H1 (cell line): ENCODE data around the gene TCF7L2. TPM values are rescaled to one million over a fixed set of nuclear protein-coding genes. Genes with fewer than 3 reads are reported as not detected.

Experiments
- CTCF ChIA-PET: fragments of 300-600 bp; sonication (Branson Sonifier 250); formaldehyde crosslinking; loops from one replicate; lab custom pipeline; 2021; ENCODE audit not compliant: partially characterized antibody; lab: Charles Lee
- POLR2A ChIA-PET: fragments of 300-600 bp; sonication (Branson Sonifier 250); formaldehyde crosslinking; loops from one replicate; lab custom pipeline; 2021; ENCODE audit warnings: inconsistent platforms; ENCODE audit not compliant: partially characterized antibody; lab: Charles Lee
- DNase-seq, 2 experiments: peaks; one replicate each; pipeline versions ENCODE4 v3.0.0 to v3.0.0-alpha.2; 2010 to 2022; ENCODE audit warnings: low spot score in 2 of 2, low read depth in 1 of 2, mixed read lengths in 1 of 2
- FAIRE-seq: peaks from 2 replicates; lab custom pipeline; 2011; peaks lifted over from hg19 to GRCh38; lab: Jason Lieb, UNC
- H2AFZ ChIP-seq: 2 replicates; pipeline ENCODE4 v1.8.1; 2012; ENCODE audit warnings: low read length, inconsistent platforms
- H2AK5ac ChIP-seq: 2 replicates; pipeline ENCODE4 v1.6.1; 2013; ENCODE audit warnings: low read depth, low read length
- H2BK120ac ChIP-seq: replicated peaks from 2 replicates; pipeline ENCODE3; 2013; ENCODE audit warnings: low read depth, low read length, inconsistent platforms
- H2BK12ac ChIP-seq: 2 replicates; pipeline ENCODE4 v1.6.1; 2013; ENCODE audit warnings: low read depth, low read length
- H2BK15ac ChIP-seq: 2 replicates; pipeline ENCODE4 v1.6.1; 2013; ENCODE audit warnings: low read length
- H2BK20ac ChIP-seq: 2 replicates; pipeline ENCODE4 v1.6.1; 2013; ENCODE audit warnings: low read length
- H2BK5ac ChIP-seq: 2 replicates; pipeline ENCODE4 v1.6.1; 2013; ENCODE audit warnings: low read depth, low read length
- H3K14ac ChIP-seq: 2 replicates; pipeline ENCODE4 v1.6.1; 2013; ENCODE audit warnings: inconsistent platforms; ENCODE audit not compliant: insufficient read length
- H3K18ac ChIP-seq: 2 replicates; pipeline ENCODE4 v1.6.1; 2013; ENCODE audit warnings: low read length; ENCODE audit errors: extremely low read depth
- H3K23ac ChIP-seq: 2 replicates; pipeline ENCODE4 v1.6.1; 2013; ENCODE audit warnings: inconsistent platforms; ENCODE audit not compliant: insufficient read length
- H3K23me2 ChIP-seq: 2 replicates; pipeline ENCODE4 v1.6.1; 2013; ENCODE audit warnings: low read depth, low read length
- H3K27ac ChIP-seq: 2 replicates; pipeline ENCODE4 v1.6.1; 2011; ENCODE audit warnings: low read depth, low read length, inconsistent platforms
- H3K27me3 ChIP-seq, 4 experiments: replicated peaks in 1 of 4; 1 replicate in 1 of 4; 2 replicates in 3 of 4; pipeline versions ENCODE4 v1.6.1 to v1.8.1; 2011 to 2013; ENCODE audit warnings: low read length in 3 of 4, mild to moderate bottlenecking in 3 of 4, inconsistent platforms in 2 of 4, mixed read lengths in 2 of 4, moderate library complexity in 1 of 4; ENCODE audit not compliant: control insufficient read depth in 3 of 4, insufficient read depth in 3 of 4; ENCODE audit errors: extremely low read depth in 1 of 4
- H3K36me3 ChIP-seq, 4 experiments: 2 replicates each; pipeline versions ENCODE4 v1.6.1 to v1.8.1; 2011 to 2013; ENCODE audit warnings: mild to moderate bottlenecking in 4 of 4, low read length in 3 of 4, moderate library complexity in 2 of 4, control low read depth in 1 of 4, inconsistent platforms in 1 of 4; ENCODE audit not compliant: insufficient read depth in 4 of 4, control insufficient read depth in 2 of 4
- H3K4ac ChIP-seq: replicated peaks from 2 replicates; pipeline ENCODE3; 2013; ENCODE audit warnings: low read length, low read depth, mixed read lengths, inconsistent platforms; ENCODE audit not compliant: insufficient read length
- H3K4me1 ChIP-seq, 4 experiments: replicated peaks in 1 of 4; 1 replicate in 1 of 4; 2 replicates in 3 of 4; pipeline versions ENCODE4 v1.6.1 to v1.8.1; 2011 to 2013; ENCODE audit warnings: low read length in 3 of 4, inconsistent platforms in 2 of 4, mixed read lengths in 1 of 4; ENCODE audit not compliant: insufficient read depth in 4 of 4, control insufficient read depth in 3 of 4
- H3K4me2 ChIP-seq, 2 experiments: 2 replicates each; pipeline versions ENCODE4 v1.6.1 to v1.8.1; 2011 to 2013; ENCODE audit warnings: low read depth in 2 of 2, low read length in 2 of 2, control low read depth in 1 of 2, inconsistent platforms in 1 of 2, mild to moderate bottlenecking in 1 of 2; ENCODE audit not compliant: insufficient read depth in 1 of 2
- H3K4me3 ChIP-seq, 4 experiments: fragments of 200-600, 300-600 bp in 1 of 4; sonication (generic), shearing (Covaris generic), sonication (Bioruptor Twin) in 1 of 4; 2 replicates each; pipeline versions ENCODE4 v1.5.1 to v1.8.1; 2011 to 2016; ENCODE audit warnings: low read length in 4 of 4, low read depth in 3 of 4, control low read depth in 2 of 4, inconsistent platforms in 2 of 4, mild to moderate bottlenecking in 2 of 4, mixed read lengths in 1 of 4, moderate library complexity in 1 of 4; ENCODE audit not compliant: insufficient read depth in 2 of 4; ENCODE audit errors: extremely low read depth in 1 of 4
- H3K56ac ChIP-seq: replicated peaks from 2 replicates; pipeline ENCODE3; 2013; ENCODE audit warnings: low read depth, mild to moderate bottlenecking, mixed read lengths, low read length, inconsistent platforms; ENCODE audit not compliant: insufficient read length
- H3K79me1 ChIP-seq: 2 replicates; pipeline ENCODE4 v1.6.1; 2013; ENCODE audit warnings: low read depth, low read length, control low read depth
- H3K79me2 ChIP-seq, 2 experiments: 2 replicates each; pipeline versions ENCODE4 v1.6.1 to v1.8.1; 2012 to 2013; ENCODE audit warnings: low read length in 2 of 2, mild to moderate bottlenecking in 2 of 2, inconsistent platforms in 1 of 2; ENCODE audit not compliant: insufficient read depth in 2 of 2, control insufficient read depth in 1 of 2
- H3K9ac ChIP-seq, 4 experiments: replicated peaks in 1 of 4; 1 replicate in 1 of 4; 2 replicates in 3 of 4; pipeline versions ENCODE4 v1.6.1 to v1.8.1; 2011 to 2013; ENCODE audit warnings: low read depth in 3 of 4, low read length in 3 of 4, control low read depth in 2 of 4, mild to moderate bottlenecking in 2 of 4, moderate library complexity in 2 of 4, inconsistent platforms in 1 of 4; ENCODE audit errors: extremely low read depth in 1 of 4
- H3K9me3 ChIP-seq, 2 experiments: 2 replicates each; pipeline versions ENCODE4 v1.6.1 to v1.8.1; 2012 to 2013; ENCODE audit warnings: mild to moderate bottlenecking in 2 of 2, moderate library complexity in 2 of 2, control low read depth in 1 of 2, inconsistent platforms in 1 of 2, low read depth in 1 of 2, low read length in 1 of 2, mixed read lengths in 1 of 2; ENCODE audit not compliant: insufficient read depth in 2 of 2
- H4K20me1 ChIP-seq, 2 experiments: replicated peaks in 1 of 2; 2 replicates each; pipeline versions ENCODE3 to v1.8.1; 2011 to 2013; ENCODE audit warnings: inconsistent platforms in 2 of 2, low read length in 2 of 2, mild to moderate bottlenecking in 1 of 2; ENCODE audit not compliant: insufficient read depth in 2 of 2, control insufficient read depth in 1 of 2
- H4K5ac ChIP-seq: 2 replicates; pipeline ENCODE4 v1.6.1; 2013; ENCODE audit warnings: low read length, low read depth, mixed read lengths, inconsistent platforms; ENCODE audit not compliant: insufficient read length
- H4K8ac ChIP-seq: 2 replicates; pipeline ENCODE4 v1.8.0; 2013; ENCODE audit warnings: mild to moderate bottlenecking, moderate library complexity, low read length, inconsistent platforms; ENCODE audit not compliant: insufficient read depth; ENCODE audit errors: extremely low read depth
- H4K91ac ChIP-seq: replicated peaks from 2 replicates; pipeline ENCODE3; 2013; ENCODE audit warnings: low read length, mixed read lengths, inconsistent platforms; ENCODE audit not compliant: insufficient read length
- BRCA1 ChIP-seq: IDR thresholded peaks from 2 replicates; pipeline ENCODE4 v1.6.1; 2012; ENCODE audit warnings: low read depth, low read length, improper control_type of control experiment
- CHD2 ChIP-seq: IDR thresholded peaks from 2 replicates; pipeline ENCODE4 v1.6.1; 2012; ENCODE audit warnings: low read length, improper control_type of control experiment
- EZH2 ChIP-seq: fragments of 200-600 bp; sonication (generic); IDR thresholded peaks from 2 replicates; pipeline ENCODE4 v1.7.1; 2012; ENCODE audit warnings: low read depth, mild to moderate bottlenecking, moderate library complexity, low read length, inconsistent platforms; ENCODE audit not compliant: severe bottlenecking
- FOSL1 ChIP-seq: IDR thresholded peaks from 2 replicates; pipeline ENCODE4 v1.6.1; 2011; ENCODE audit warnings: mild to moderate bottlenecking, low read depth, low read length, moderate library complexity; ENCODE audit not compliant: insufficient read depth
- POLR2AphosphoS5 ChIP-seq: IDR thresholded peaks from 2 replicates; pipeline ENCODE4 v1.6.1; 2011; ENCODE audit warnings: low read depth, low read length
- POU5F1 ChIP-seq: IDR thresholded peaks from 2 replicates; pipeline ENCODE4 v1.6.1; 2011; ENCODE audit warnings: low read depth, mild to moderate bottlenecking, low read length, moderate library complexity
- RBBP5 ChIP-seq: IDR thresholded peaks from 2 replicates; pipeline ENCODE4 v1.7.1; 2012; ENCODE audit warnings: low read depth, mild to moderate bottlenecking, inconsistent platforms, low read length, moderate library complexity, borderline replicate concordance
- SUZ12 ChIP-seq: fragments of 200-600 bp; sonication (generic); IDR thresholded peaks from 2 replicates; pipeline ENCODE4 v1.6.1; 2012; ENCODE audit warnings: mild to moderate bottlenecking, inconsistent platforms, low read length, moderate library complexity, mixed read lengths
- TAF1 ChIP-seq: IDR thresholded peaks from 2 replicates; pipeline ENCODE4 v1.6.1; 2011; ENCODE audit warnings: mild to moderate bottlenecking, low read depth, low read length
- TBP ChIP-seq: IDR thresholded peaks from 2 replicates; pipeline ENCODE4 v1.6.1; 2011; ENCODE audit warnings: low read depth, low read length, improper control_type of control experiment
- WGBS, 2 experiments: shearing (Covaris generic) in 1 of 2; methylation state at CpG; one replicate each; pipeline versions ENCODE4 v1.1.6 to v1.1.7; 2013 to 2015; ENCODE audit warnings: low lambda C conversion rate in 2 of 2, mixed read lengths in 2 of 2, inconsistent platforms in 1 of 2, low coverage in 1 of 2, missing lambda C conversion rate in 1 of 2; ENCODE audit not compliant: insufficient replicate concordance in 2 of 2, insufficient coverage in 1 of 2, insufficient read length in 1 of 2; ENCODE audit errors: extremely low coverage in 1 of 2, missing lambda C conversion rate in 1 of 2; 5-methylcytosine and 5-hydroxymethylcytosine counted together
- polyA plus RNA-seq, 7 experiments: library from polyadenylated mRNA; depleted of rRNA in 3 of 7; stranded (reverse) in 5 of 7; unstranded in 2 of 7; fragments of >200 nt in 5 of 7; fragments of 200-250 nt in 2 of 7; gene quantifications; 1 replicate in 5 of 7; 2 replicates in 1 of 7; 4 replicates in 1 of 7; pipeline versions ENCODE4 v1.2.1 to v1.2.3, GENCODE V29; 2011 to 2013; ENCODE audit warnings: missing spikeins in 2 of 7, mixed read lengths in 2 of 7
- total RNA-seq: library from RNA; stranded (reverse); fragmentation: NEBNext Ultra II Directional; extraction: Animal tissue kit (Norgen Biotek cat#: 25700); gene quantifications from 2 replicates; pipeline ENCODE4 v1.2.1, GENCODE V29; 2021
- TF ChIP-seq, protein P1 (sequence below), 3 experiments: IDR thresholded peaks; 1 replicate in 2 of 3; 2 replicates in 1 of 3; pipeline versions ENCODE4 v1.5.1 to v1.6.1; 2011; ENCODE audit warnings: low read length in 3 of 3, mild to moderate bottlenecking in 3 of 3, inconsistent platforms in 2 of 3, low read depth in 1 of 3, moderate library complexity in 1 of 3; ENCODE audit not compliant: insufficient read depth in 1 of 3; ENCODE audit errors: control extremely low read depth in 1 of 3

The TCF7L2 gene
- total and polyA plus RNA-seq, 2 of the 8 experiments (the other 6 are each of a cell fraction or from before 2014, with no cell fraction given) = 33.9 to 67.3 TPM

DNA sequence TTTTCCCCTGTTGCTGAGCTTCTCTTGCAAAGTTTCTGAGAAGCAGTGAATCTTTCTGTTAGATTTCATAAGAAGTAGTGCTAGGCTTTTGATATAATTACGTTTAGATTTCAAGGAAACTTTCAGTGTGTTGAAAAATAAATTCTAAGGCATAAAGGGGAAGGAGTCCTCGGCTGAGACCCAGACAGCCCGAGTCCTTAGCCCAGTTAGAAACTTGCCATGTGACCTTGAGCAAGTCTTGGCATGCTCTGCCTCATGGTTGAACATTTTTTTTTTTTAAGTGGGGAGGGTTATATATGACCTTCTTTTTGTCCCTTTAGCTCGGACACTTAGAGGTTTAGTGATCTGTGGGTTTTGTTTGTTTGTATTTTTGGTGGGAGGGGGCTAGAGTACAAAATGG is 117.5 kb downstream of the TCF7L2 start:
- 87% methylated on average over 4 of the region's 4 CpGs; no CpG with 5 or more reads in 1 of the 2 experiments for WGBS, 2 experiments
- DNase-seq (no peak), FAIRE-seq (peak; percentile 45)
- H4K8ac ChIP-seq = no peak overlapping the region
- H3K27me3 ChIP-seq = no peaks in the 10 kb centered on the region
- peaks cover 24% of the 10 kb centered on the region for H3K79me1 ChIP-seq
- no peaks in the 10 kb centered on the region; the same call in 1 of the 2 replicates for H3K23me2 ChIP-seq
- H3K27ac ChIP-seq = no peak overlapping the region
- H4K20me1 ChIP-seq = peaks cover 17 to 29% of the 10 kb centered on the region in 2 experiments
- H3K36me3 ChIP-seq = peaks cover 5 to 8% (median 5%) of the 10 kb centered on the region in 4 experiments; a peak in 4 of 8 replicates
- H4K91ac ChIP-seq = no peak overlapping the region
- peaks cover 6 to 93% of the 10 kb centered on the region in 2 experiments; a peak in 3 of 4 replicates for H3K79me2 ChIP-seq
- no peak overlapping the region for H3K18ac ChIP-seq
- ChIA-PET CTCF (interaction anchor here (0.8 to 1.3 kb wide), 3 partner anchors 14 to 57 kb away, joined by 3 read pairs; no protein-coding TSS in a partner anchor), POLR2A (interaction anchor here (0.9 to 1.3 kb wide), 2 partner anchors 8 to 79 kb away, joined by 3 to 5 read pairs; no protein-coding TSS in a partner anchor)
- H3K9ac ChIP-seq = no peak overlapping the region
- H3K9me3 ChIP-seq = no peaks in the 10 kb centered on the region
- H2BK20ac ChIP-seq = no peak overlapping the region
- no peak overlapping the region for H3K56ac ChIP-seq
- H3K4me2 ChIP-seq = no peak overlapping the region
- H2BK12ac ChIP-seq = no peak overlapping the region
- no peak overlapping the region for H2AK5ac ChIP-seq
- no peak overlapping the region for H2BK15ac ChIP-seq
- no peak overlapping the region for H3K4me3 ChIP-seq
- H3K4me1 ChIP-seq = peaks cover 0 to 16% (median 10%) of the 10 kb centered on the region in 4 experiments; a peak in 5 of 7 replicates
- H2BK120ac ChIP-seq = no peak overlapping the region
- no peak overlapping the region for H4K5ac ChIP-seq
- H3K23ac ChIP-seq = no peak overlapping the region
- H2BK5ac ChIP-seq = no peak overlapping the region
- H3K4ac ChIP-seq = no peak overlapping the region
- no peak overlapping the region for H2AFZ ChIP-seq
- no peak overlapping the region for H3K14ac ChIP-seq
- TF ChIP-seq POU5F1 = no peak
- no peak for TF ChIP-seq SUZ12
- TF ChIP-seq BRCA1 = no peak
- no peak for TF ChIP-seq TAF1
- TF ChIP-seq RBBP5 = no peak
- no peak for TF ChIP-seq CHD2
- TF ChIP-seq, protein P1, sequence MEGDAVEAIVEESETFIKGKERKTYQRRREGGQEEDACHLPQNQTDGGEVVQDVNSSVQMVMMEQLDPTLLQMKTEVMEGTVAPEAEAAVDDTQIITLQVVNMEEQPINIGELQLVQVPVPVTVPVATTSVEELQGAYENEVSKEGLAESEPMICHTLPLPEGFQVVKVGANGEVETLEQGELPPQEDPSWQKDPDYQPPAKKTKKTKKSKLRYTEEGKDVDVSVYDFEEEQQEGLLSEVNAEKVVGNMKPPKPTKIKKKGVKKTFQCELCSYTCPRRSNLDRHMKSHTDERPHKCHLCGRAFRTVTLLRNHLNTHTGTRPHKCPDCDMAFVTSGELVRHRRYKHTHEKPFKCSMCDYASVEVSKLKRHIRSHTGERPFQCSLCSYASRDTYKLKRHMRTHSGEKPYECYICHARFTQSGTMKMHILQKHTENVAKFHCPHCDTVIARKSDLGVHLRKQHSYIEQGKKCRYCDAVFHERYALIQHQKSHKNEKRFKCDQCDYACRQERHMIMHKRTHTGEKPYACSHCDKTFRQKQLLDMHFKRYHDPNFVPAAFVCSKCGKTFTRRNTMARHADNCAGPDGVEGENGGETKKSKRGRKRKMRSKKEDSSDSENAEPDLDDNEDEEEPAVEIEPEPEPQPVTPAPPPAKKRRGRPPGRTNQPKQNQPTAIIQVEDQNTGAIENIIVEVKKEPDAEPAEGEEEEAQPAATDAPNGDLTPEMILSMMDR (IDR thresholded peaks at IDR 0.05; ENCODE audit: control extremely low read depth in 1 of 3, insufficient read depth in 1 of 3, low read depth in 1 of 3, low read length in 3 of 3) = no peak
- no peak for TF ChIP-seq POLR2AphosphoS5
- no peak for TF ChIP-seq EZH2
- no peak for TF ChIP-seq TBP
- TF ChIP-seq FOSL1 = no peak
